SK-N-MC (cell line): Measurements from ENCODE around the gene KLF7.

ENCODE experiments used
- EZH2 ChIP-seq: fragments of 200-600 bp; sonication (generic); IDR thresholded peaks from one replicate; pipeline ENCODE4 v1.6.1; 2017; ENCODE audit warnings: antibody characterized with exemption
- POLR2AphosphoS5 ChIP-seq: IDR thresholded peaks from 2 replicates; pipeline ENCODE4 v1.6.1; 2012; ENCODE audit warnings: mild to moderate bottlenecking, low read depth, low read length, borderline replicate concordance

DNA sequence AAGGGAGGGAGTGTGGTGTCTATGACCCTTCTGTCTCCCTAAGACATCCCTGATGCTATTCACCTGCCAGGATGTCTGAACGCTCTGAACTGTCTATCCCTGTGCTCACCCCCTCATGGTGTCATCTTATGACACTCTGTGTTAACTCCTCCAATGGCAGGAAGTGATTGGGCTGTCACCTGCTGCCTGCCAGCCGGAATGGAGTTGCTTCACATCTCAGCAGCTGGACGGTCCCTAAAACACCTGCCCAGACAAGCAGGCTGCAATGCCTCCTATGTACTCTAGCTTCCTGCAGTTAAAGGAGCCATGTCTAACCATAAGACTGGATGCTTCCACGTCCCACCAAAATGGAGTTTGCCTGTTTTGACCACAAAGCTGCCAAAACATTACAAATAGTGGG is 126.5 kb downstream of the KLF7 start:
- TF ChIP-seq POLR2AphosphoS5 (no peak), EZH2 (no peak)
